GM15510 (cell line): Measurements from ENCODE around the gene CEP89.

ENCODE experiments used
- POLR2A ChIP-seq: IDR thresholded peaks from 3 replicates; pipeline ENCODE4 v1.6.1; 2011; ENCODE audit warnings: borderline replicate concordance; ENCODE audit not compliant: insufficient read length; ENCODE audit errors: extremely low read depth

CEP89 gene

GRCh38 chr19:32873247-32873959, 98.4 kb downstream of the CEP89 start:
- TF ChIP-seq POLR2A: no peak

- no peak for TF ChIP-seq POLR2A
Measured at GRCh38 chr19:32872391-32872790, 99.4 kb downstream of the CEP89 start.

- no peak for TF ChIP-seq POLR2A
Measured at GRCh38 chr19:32870981-32871451, 100.7 kb downstream of the CEP89 start.

GRCh38 chr19:32869966-32870573, 101.7 kb downstream of the CEP89 start:
- TF ChIP-seq POLR2A: no peak

- no peak for TF ChIP-seq POLR2A
Measured at GRCh38 chr19:32869369-32869965, 102.3 kb downstream of the CEP89 start, which contains the start of gene SLC7A9. Gene SLC7A9 (minus strand): TSS chr19:32869767. CDS start chr19:32868534, 1,233 bp downstream.

- no peak for TF ChIP-seq POLR2A
Measured at GRCh38 chr19:32868206-32868950, 103.4 kb downstream of the CEP89 start.

- no peak for TF ChIP-seq POLR2A
Measured at GRCh38 chr19:32866564-32867265, 105.0 kb downstream of the CEP89 start.

- no peak for TF ChIP-seq POLR2A
Measured at GRCh38 chr19:32866061-32866460, 105.7 kb downstream of the CEP89 start.

GRCh38 chr19:32865326-32865725, 106.4 kb downstream of the CEP89 start:
- TF ChIP-seq POLR2A: no peak

- no peak for TF ChIP-seq POLR2A
Measured at GRCh38 chr19:32864318-32865007, 107.3 kb downstream of the CEP89 start.

GRCh38 chr19:32863841-32864240, 107.9 kb downstream of the CEP89 start:
- TF ChIP-seq POLR2A: no peak

- TF ChIP-seq POLR2A: no peak
Measured at GRCh38 chr19:32863301-32863700, 108.5 kb downstream of the CEP89 start.

GRCh38 chr19:32862741-32863140, 109.0 kb downstream of the CEP89 start:
- TF ChIP-seq POLR2A: no peak

- no peak for TF ChIP-seq POLR2A
Measured at GRCh38 chr19:32862173-32862572, 109.6 kb downstream of the CEP89 start.
